Loucy (cell line): Measurements from ENCODE around the gene PACC1.

Experiments used
- EZH2phosphoT487 ChIP-seq: fragments of 200-600 bp; IDR thresholded peaks from 2 replicates; pipeline ENCODE4 v1.6.1; 2018; ENCODE audit warnings: antibody characterized with exemption, mild to moderate bottlenecking, moderate library complexity, borderline replicate concordance
- TF ChIP-seq, protein P1 (sequence below): fragments of 200-600 bp; sonication (generic); conservative IDR thresholded peaks from 2 replicates; pipeline ENCODE4 v1.5.1; 2014; ENCODE audit warnings: mild to moderate bottlenecking, antibody characterized with exemption, low read length

DNA sequence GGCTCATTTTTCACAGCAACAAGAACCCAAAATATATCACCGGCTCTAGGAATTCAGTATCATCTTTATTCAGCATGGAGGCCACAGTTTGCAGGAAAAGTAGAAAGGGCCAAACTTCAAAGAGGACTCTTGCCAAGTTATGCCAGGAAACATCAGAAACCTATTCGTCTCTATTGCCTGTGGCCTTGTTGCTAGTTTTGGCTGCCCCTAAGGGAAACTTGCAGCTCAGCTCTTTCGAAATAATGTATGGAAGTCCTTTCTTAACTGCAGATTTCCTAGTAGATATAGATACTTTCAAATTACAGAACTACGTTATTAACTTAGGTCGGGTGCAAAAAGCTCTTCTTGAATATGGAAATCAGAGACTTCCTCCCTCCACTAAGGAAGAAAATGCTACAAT, 13.8 kb upstream of the PACC1 start:
- TF ChIP-seq, protein P1, sequence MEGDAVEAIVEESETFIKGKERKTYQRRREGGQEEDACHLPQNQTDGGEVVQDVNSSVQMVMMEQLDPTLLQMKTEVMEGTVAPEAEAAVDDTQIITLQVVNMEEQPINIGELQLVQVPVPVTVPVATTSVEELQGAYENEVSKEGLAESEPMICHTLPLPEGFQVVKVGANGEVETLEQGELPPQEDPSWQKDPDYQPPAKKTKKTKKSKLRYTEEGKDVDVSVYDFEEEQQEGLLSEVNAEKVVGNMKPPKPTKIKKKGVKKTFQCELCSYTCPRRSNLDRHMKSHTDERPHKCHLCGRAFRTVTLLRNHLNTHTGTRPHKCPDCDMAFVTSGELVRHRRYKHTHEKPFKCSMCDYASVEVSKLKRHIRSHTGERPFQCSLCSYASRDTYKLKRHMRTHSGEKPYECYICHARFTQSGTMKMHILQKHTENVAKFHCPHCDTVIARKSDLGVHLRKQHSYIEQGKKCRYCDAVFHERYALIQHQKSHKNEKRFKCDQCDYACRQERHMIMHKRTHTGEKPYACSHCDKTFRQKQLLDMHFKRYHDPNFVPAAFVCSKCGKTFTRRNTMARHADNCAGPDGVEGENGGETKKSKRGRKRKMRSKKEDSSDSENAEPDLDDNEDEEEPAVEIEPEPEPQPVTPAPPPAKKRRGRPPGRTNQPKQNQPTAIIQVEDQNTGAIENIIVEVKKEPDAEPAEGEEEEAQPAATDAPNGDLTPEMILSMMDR, result no peak
- TF ChIP-seq EZH2phosphoT487, result no peak
